Mucosa of rectum (tissue), 2 donors: ENCODE data around the gene RNLS.

ENCODE experiments used
- H3K27ac ChIP-seq, 2 donors: one replicate each; pipeline ENCODE4 v1.7.0; 2013; ENCODE audit warnings: inconsistent platforms in 2 of 2, low read depth in 2 of 2, low read length in 2 of 2
- H3K27me3 ChIP-seq, 2 donors: one replicate each; pipeline ENCODE4 v1.7.0; 2013; ENCODE audit warnings: low read length in 2 of 2; ENCODE audit not compliant: control insufficient read depth in 2 of 2, insufficient read depth in 2 of 2
- H3K36me3 ChIP-seq, 2 donors: one replicate each; pipeline ENCODE4 v1.7.0; 2013; ENCODE audit warnings: low read length in 2 of 2; ENCODE audit not compliant: control insufficient read depth in 2 of 2, insufficient read depth in 2 of 2
- H3K4me1 ChIP-seq, 2 donors: one replicate each; pipeline ENCODE4 v1.7.0; 2013; ENCODE audit warnings: low read length in 2 of 2, mild to moderate bottlenecking in 1 of 2; ENCODE audit not compliant: control insufficient read depth in 2 of 2, insufficient read depth in 2 of 2
- H3K4me3 ChIP-seq, 2 donors: one replicate each; pipeline ENCODE4 v1.7.0; 2013; ENCODE audit warnings: low read length in 2 of 2
- H3K9ac ChIP-seq, 2 donors: one replicate each; pipeline ENCODE4 v1.7.0; 2013; ENCODE audit warnings: low read length in 2 of 2, low read depth in 1 of 2, mild to moderate bottlenecking in 1 of 2
- H3K9me3 ChIP-seq, 2 donors: one replicate each; pipeline ENCODE4 v1.7.0; 2013; ENCODE audit warnings: low read length in 2 of 2; ENCODE audit not compliant: control insufficient read depth in 2 of 2
- donor health status: healthy.
- donor health status: Normal muscosa, but diverticular disease.

Gene RNLS

GRCh38 chr10:88232029-88232895 is 350.9 kb downstream of the RNLS start:
- H3K27ac ChIP-seq, result no peak overlapping the region
- H3K36me3 ChIP-seq, result no peaks in the 10 kb centered on the region
- peaks cover 19 to 23% of the 10 kb centered on the region in 2 donors for H3K4me1 ChIP-seq
- no peaks in the 10 kb centered on the region for H3K27me3 ChIP-seq
- H3K4me3 ChIP-seq, result no peak overlapping the region
- no peak overlapping the region for H3K9ac ChIP-seq
- H3K9me3 ChIP-seq, result no peaks in the 10 kb centered on the region

- Histone ChIP-seq H3K36me3 (no peaks in the 10 kb centered on the region), H3K27ac (no peak overlapping the region), H3K4me3 (no peak overlapping the region), H3K27me3 (no peaks in the 10 kb centered on the region), H3K9ac (no peak overlapping the region), H3K4me1 (peaks cover 11 to 15% of the 10 kb centered on the region in 2 donors), H3K9me3 (no peaks in the 10 kb centered on the region)
These were observed 352.9 kb downstream of the RNLS start for GRCh38 chr10:88230251-88230650.

- Histone ChIP-seq H3K4me3 (no peak overlapping the region), H3K4me1 (peaks cover 0 to 8% of the 10 kb centered on the region in 2 donors), H3K9ac (no peak overlapping the region), H3K9me3 (no peaks in the 10 kb centered on the region), H3K36me3 (no peaks in the 10 kb centered on the region), H3K27ac (no peak overlapping the region), H3K27me3 (no peaks in the 10 kb centered on the region)
These were observed 355.0 kb downstream of the RNLS start for GRCh38 chr10:88228130-88228529.

GRCh38 chr10:88227342-88228018 is 355.6 kb downstream of the RNLS start:
- Histone ChIP-seq H3K4me1 (peaks cover 0 to 8% of the 10 kb centered on the region in 2 donors), H3K9me3 (no peaks in the 10 kb centered on the region), H3K9ac (no peak overlapping the region), H3K36me3 (no peaks in the 10 kb centered on the region), H3K4me3 (no peak overlapping the region), H3K27ac (no peak overlapping the region), H3K27me3 (no peaks in the 10 kb centered on the region)

GRCh38 chr10:88226891-88227290 is 356.2 kb downstream of the RNLS start:
- Histone ChIP-seq H3K27me3 (no peaks in the 10 kb centered on the region), H3K4me1 (peaks cover 0 to 4% of the 10 kb centered on the region in 2 donors), H3K4me3 (no peak overlapping the region), H3K9ac (no peak overlapping the region), H3K27ac (peak overlapping the region in 1 of 2 donors; percentile 6), H3K9me3 (no peaks in the 10 kb centered on the region), H3K36me3 (no peaks in the 10 kb centered on the region)

- Histone ChIP-seq H3K9ac (no peak overlapping the region), H3K36me3 (no peaks in the 10 kb centered on the region), H3K27me3 (no peaks in the 10 kb centered on the region), H3K4me3 (no peak overlapping the region), H3K9me3 (no peaks in the 10 kb centered on the region), H3K27ac (peak overlapping the region in 1 of 2 donors; percentile 21), H3K4me1 (peaks cover 0 to 4% of the 10 kb centered on the region in 2 donors)
These were observed 357.0 kb downstream of the RNLS start for GRCh38 chr10:88226071-88226659.
